HFF-Myc (cell line): ENCODE measurements around the gene NELFA.
"Not testable (repeated sequence)": the region's sequence is repeated elsewhere in the genome, so short reads cannot be mapped to it uniquely, and the experiment has no call there.

Source experiments
- DNase-seq: peaks from one replicate; pipeline ENCODE4 v3.0.0-alpha.2; 2011; ENCODE audit warnings: low read depth; ENCODE audit errors: extremely low read depth
- H3K4me3 ChIP-seq: replicated peaks from 2 replicates; pipeline ENCODE4 v1.5.1; 2011; ENCODE audit warnings: low read depth, mild to moderate bottlenecking, control low read depth, low read length
- CTCF ChIP-seq: IDR thresholded peaks from 2 replicates; pipeline ENCODE4 v1.5.1; 2012; ENCODE audit warnings: mild to moderate bottlenecking, low read depth, low read length, control low read depth; ENCODE audit errors: missing control alignments

Gene NELFA

GRCh38 chr4:1998296-1998695 is 10.5 kb downstream of the NELFA start:
- H3K4me3 ChIP-seq, result no peak overlapping the region
- TF ChIP-seq CTCF, result no peak
- DNase-seq, result no peak

GRCh38 chr4:1997712-1998111 is 11.1 kb downstream of the NELFA start:
- no peak for DNase-seq
- TF ChIP-seq CTCF, result no peak
- H3K4me3 ChIP-seq, result no peak overlapping the region

- DNase-seq, result no peak
- H3K4me3 ChIP-seq, result no peak overlapping the region
- TF ChIP-seq CTCF, result no peak
Observed at GRCh38 chr4:1996866-1997611, 11.7 kb downstream of the NELFA start.

GRCh38 chr4:1994938-1995337 is 13.8 kb downstream of the NELFA start:
- no peak for TF ChIP-seq CTCF
- H3K4me3 ChIP-seq, result no peak overlapping the region
- no peak for DNase-seq

- not testable (repeated sequence) for DNase-seq, H3K4me3 ChIP-seq
Observed at GRCh38 chr4:1993718-1994516, 14.9 kb downstream of the NELFA start.

GRCh38 chr4:1993169-1993516 is 15.6 kb downstream of the NELFA start:
- no peak for DNase-seq
- no peak for TF ChIP-seq CTCF
- H3K4me3 ChIP-seq, result no peak overlapping the region

- no peak for TF ChIP-seq CTCF
- DNase-seq, result no peak
Observed at GRCh38 chr4:1992468-1993168, 16.2 kb downstream of the NELFA start.

More at GRCh38 chr4:1992468-1993168, 16.2 kb downstream of the NELFA start:
- H3K4me3 ChIP-seq, result no peak overlapping the region
